Cortex of kidney (tissue), 1 donor: ENCODE results near the gene TBC1D9B.
"Not testable (repeated sequence)": the region's sequence is repeated elsewhere in the genome, so short reads cannot be mapped to it uniquely, and the experiment has no call there.

Experiments used
- DNase-seq: peaks from one replicate; lab custom pipeline; 2025; lab: John Stamatoyannopoulos, UW

The TBC1D9B gene

DNA sequence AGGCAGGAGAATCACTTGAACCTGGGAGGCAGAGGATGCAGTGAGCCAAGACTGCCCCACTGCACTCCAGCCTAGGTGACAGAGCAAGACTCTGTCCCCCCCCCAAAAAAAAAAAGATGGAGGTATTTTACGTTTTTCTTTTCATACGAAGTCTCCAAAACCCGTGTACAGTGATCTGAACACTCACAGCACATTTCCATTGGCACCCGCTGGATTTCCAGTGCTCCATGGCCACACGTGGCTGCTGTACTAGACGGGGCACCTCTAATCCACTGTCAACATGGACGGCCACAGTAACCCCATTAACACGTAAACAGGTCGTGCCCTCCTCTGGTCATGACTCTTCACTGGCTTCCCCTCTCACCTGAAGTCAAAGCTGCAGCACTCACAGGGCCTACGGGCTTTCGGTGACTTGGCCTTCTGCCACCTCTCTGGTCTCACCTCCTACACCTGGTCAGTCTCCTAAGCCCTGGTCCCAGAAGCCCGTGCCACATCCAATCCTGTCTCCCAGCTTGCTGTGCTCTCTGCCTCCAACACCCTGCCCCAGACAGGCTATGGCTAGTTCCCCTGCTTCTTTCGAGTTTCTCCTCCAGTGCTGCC is 22.1 kb downstream of the TBC1D9B start:
- no peak for DNase-seq

- no peak for DNase-seq
These were observed 24.5 kb downstream of the TBC1D9B start for GRCh38 chr5:179883163-179883562.

DNA sequence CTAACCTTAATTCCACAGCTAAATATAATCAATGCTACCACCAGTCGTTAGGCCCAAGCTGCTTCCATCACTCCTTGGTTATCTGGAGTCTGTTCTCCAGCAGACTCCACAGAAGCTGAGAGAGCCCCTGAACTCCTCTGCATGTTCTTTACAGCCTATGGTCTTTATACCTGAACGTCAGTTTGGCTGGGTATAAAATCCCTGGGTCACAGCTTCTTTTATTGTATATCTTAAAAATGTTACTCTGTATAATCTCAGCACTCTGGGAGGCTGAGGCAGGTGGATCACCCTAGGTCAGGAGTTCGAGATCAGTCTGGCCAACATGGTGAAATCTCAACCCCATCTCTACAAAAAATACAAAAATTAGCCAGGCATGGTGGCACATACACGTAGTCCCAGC is 25.4 kb downstream of the TBC1D9B start:
- no peak for DNase-seq

DNA sequence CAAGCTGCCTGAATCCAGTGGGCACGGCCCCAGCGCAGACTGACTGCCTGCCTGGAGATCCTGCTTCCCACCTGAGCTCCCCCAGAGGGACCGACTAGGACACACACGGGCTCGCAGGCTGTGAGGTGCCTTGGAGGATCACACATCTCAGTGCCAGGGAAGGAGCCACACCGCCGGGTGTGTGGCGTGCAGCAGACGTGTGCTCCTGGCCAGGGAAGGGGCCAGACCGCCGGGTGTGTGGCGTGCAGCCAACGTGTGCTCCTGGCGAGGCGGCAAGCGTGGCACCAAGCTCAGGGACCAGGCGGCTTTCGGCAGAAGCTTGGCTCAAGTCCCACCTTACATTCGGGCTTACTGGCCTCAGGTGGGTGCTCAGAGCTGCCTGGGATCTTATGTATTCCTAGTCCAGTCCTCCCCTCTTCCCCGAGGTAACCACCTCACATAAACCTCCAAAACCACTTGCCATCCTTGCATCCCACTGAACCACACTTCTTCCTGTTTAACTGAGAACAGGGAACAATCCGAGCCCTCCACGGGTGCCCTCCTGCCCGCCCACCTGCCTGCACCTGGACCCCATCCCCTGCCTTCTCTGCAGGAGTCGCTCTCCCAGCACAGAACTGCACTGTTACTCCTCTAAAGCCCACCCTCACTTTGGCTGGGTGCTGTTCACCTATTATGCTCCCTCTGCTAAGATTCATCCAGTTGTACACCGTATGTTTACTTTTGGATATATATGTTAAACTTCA is 26.7 kb downstream of the TBC1D9B start:
- DNase-seq, result no peak

GRCh38 chr5:179880066-179880650 is 27.5 kb downstream of the TBC1D9B start:
- no peak for DNase-seq

DNA sequence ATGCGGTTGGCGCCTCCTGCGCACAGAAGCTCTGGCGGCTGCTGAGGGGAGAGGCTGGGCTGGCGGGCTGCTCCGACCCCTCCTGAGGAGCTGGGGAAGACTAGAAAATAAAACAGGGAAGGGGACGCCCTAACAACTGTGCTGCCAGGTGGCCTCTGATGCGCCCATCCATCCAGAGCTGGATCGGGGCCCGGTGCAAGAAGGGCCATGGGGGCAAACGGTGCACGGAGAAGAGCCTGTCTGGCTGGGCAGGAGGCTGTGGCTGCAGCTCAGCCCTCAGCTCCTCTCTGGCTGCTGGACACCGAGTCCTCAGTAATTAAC is 28.0 kb downstream of the TBC1D9B start:
- DNase-seq, result no peak

GRCh38 chr5:179879003-179879689 is 28.6 kb downstream of the TBC1D9B start:
- no peak for DNase-seq

GRCh38 chr5:179878222-179879002 is 29.3 kb downstream of the TBC1D9B start:
- no peak for DNase-seq

GRCh38 chr5:179876610-179876952 is 31.1 kb downstream of the TBC1D9B start:
- DNase-seq, result no peak

GRCh38 chr5:179875741-179876609 is 31.7 kb downstream of the TBC1D9B start:
- no peak for DNase-seq

- no peak for DNase-seq
These were observed 33.0 kb downstream of the TBC1D9B start for GRCh38 chr5:179874536-179875292.

DNA sequence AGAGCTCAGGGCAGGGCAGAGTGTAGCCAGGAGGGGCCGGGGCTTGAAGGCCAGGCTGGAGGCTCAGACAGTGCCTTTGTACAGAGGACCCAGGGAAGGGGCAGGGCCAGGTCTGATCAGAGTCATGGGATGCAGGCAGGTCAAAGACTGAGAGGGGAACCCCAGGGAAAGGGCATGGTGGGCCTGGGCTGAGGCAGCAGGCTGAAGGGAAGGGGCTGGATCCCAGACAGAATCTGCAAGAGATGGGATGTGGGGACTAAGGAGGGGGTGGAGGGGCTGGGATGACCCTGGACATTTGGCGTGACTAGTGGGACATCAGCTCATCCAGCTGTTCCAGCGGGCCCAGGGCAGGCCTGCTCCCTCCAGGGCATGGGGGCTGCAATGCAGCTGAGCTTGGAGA is 33.6 kb downstream of the TBC1D9B start:
- no peak for DNase-seq

DNA sequence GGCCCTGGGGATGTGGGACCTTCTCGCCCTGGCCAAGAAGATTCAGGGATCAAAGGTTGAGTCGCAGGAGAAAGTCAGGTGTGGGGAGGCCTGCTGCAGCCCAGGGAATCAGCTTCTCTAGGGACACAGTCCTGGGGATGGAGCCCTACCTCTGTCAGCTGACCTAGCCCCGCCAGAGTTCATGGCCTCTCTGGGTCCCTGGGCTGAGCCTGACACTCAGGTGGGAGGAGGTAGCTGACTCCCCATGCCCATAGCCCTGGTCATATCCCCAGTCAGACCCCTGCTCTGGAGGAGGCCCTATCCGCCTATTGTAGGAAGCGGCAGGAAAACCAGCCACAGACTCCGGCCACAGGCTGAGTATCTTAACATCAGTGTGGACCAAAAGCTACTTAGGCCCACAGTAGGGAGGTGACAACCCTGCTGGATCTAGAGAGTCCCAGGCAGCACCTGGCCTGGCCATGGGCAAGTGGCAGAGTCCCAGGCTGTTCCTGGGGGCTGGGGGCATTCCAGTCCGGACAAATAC is 34.0 kb downstream of the TBC1D9B start:
- DNase-seq, result no peak

- no peak for DNase-seq
These were observed 34.7 kb downstream of the TBC1D9B start for GRCh38 chr5:179872828-179873575.

DNA sequence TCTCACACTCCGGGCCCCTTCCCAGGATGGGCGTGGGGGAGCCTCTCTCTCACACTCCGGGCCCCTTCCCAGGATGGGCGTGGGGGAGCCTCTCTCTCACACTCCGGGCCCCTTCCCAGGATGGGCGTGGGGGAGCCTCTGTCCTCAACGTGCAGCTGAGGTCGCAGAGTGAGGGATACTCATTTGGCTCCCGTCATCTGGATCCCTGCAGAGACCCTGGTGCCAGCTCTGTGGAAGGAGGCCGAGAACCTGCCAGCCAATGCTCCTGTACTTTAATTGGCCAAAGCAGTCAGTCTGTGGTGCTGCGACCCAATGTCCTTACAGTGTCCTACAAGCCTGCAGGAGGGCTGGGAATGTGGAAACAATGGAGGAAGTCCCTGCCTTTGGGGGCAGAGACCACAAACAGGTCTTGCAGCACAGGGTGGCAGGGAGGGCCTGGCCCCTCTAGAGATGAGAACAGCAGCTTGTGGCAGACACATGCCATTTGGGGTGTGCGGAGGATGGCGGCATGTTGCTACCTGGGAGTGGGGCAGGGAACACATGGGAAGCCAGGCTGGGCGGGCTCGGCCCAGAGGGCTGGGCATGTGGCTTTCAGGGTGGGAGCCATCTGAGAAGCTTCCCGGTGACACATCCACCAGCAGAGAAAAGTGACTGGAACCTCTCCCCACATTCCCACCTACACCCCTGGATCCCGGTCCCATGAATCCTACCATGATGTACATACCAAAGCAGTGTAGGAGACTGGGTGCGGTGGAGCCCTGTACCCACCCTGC is 35.5 kb downstream of the TBC1D9B start:
- DNase-seq, result no peak

DNA sequence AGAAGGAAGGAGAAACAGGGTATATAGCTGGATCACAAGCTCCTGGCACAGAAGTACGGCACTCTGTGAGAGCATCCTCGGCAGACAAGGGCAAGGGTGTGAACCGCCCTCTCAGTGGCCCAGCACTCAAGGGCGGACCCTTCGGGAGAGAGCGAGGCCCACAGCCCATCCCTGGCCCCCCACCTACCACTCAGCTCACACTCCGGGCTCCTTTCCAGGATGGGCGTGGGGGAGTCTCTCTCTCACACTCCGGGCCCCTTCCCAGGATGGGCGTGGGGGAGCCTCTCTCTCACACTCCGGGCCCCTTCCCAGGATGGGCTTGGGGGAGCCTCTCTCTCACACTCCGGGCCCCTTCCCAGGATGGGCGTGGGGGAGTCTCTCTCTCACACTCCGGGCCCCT is 36.2 kb downstream of the TBC1D9B start:
- DNase-seq, result not testable (repeated sequence)

GRCh38 chr5:179870952-179871351 is 36.7 kb downstream of the TBC1D9B start:
- DNase-seq, result no peak

DNA sequence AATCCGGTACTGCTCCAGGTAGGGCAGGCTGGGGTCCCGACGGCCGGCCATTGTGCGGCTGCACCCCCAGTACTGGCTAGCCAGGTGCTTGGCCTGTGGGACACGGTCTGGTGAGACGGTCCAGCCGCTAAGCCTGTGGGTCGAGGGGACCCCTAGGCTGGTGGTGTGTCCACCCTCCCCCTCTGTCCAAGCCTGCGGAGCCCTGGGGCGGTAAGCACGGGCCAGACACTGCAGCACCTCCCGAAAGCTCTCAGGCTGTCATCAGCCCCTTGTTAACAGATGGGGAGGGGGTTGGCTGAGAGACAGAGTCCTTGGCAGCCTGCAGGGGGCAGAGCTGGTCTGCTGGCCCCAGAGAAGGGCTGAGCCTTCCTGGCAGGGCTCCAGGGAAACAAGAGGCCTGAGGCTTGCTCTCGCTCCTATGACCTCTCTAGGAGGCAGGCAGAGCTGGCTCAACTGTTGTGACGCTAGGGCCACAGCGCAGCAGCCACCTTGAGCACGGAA is 37.2 kb downstream of the TBC1D9B start:
- DNase-seq, result no peak
